HEK293 (cell line): ENCODE measurements around the gene DRD4.

Source experiments
- CTCF ChIA-PET: fragments of 350-600 bp; formaldehyde crosslinking; extraction: SDS; loops from one replicate; lab custom pipeline; 2021; ENCODE audit warnings: antibody characterized with exemption; lab: Yijun Ruan, JAX
- POLR2A ChIA-PET: fragments of 300-600 bp; formaldehyde crosslinking; extraction: SDS; loops from one replicate; lab custom pipeline; 2020; ENCODE audit warnings: antibody characterized with exemption, inconsistent platforms; lab: Yijun Ruan, JAX
- H3K27ac ChIP-seq: fragments of 200-500 bp; sonication (Bioruptor generic); 2 replicates; pipeline ENCODE4 v1.5.1; 2014; ENCODE audit warnings: low read depth, low read length, control low read depth, inconsistent platforms; ENCODE audit errors: extremely low read depth
- H3K36me3 ChIP-seq, 2 experiments: fragments of 200-500 bp in 1 of 2; sonication (Bioruptor generic) in 1 of 2; 1 replicate in 1 of 2; 2 replicates in 1 of 2; pipeline ENCODE4 v1.5.1; 2014 to 2017; ENCODE audit warnings: inconsistent platforms in 2 of 2, low read length in 2 of 2; ENCODE audit not compliant: control insufficient read depth in 2 of 2, insufficient read depth in 1 of 2
- H3K4me1 ChIP-seq: fragments of 200-500 bp; sonication (Bioruptor generic); 2 replicates; pipeline ENCODE4 v1.5.1; 2014; ENCODE audit warnings: mild to moderate bottlenecking, low read length, inconsistent platforms; ENCODE audit not compliant: control insufficient read depth, insufficient read depth
- H3K4me3 ChIP-seq: 2 replicates; pipeline ENCODE4 v1.5.1; 2011; ENCODE audit warnings: low read depth, mild to moderate bottlenecking, control low read depth, low read length, moderate library complexity
- H3K9me3 ChIP-seq: fragments of 200-500 bp; sonication (Bioruptor generic); 2 replicates; pipeline ENCODE4 v1.5.1; 2014; ENCODE audit warnings: low read depth, low read length, inconsistent platforms; ENCODE audit not compliant: control insufficient read depth, insufficient read depth
- GLIS1 ChIP-seq: fragments of 450-650 bp; formaldehyde crosslinking; IDR thresholded peaks from 2 replicates; pipeline ENCODE4 v1.5.1; 2016; ENCODE audit warnings: missing biosample characterization, missing genetic modification characterization
- HOXC10 ChIP-seq: sonication (generic); formaldehyde crosslinking; IDR thresholded peaks from 2 replicates; pipeline ENCODE4 v1.8.1; 2023; ENCODE audit warnings: mild to moderate bottlenecking, missing genetic modification reagents
- KLF1 ChIP-seq: fragments of 450-650 bp; formaldehyde crosslinking; IDR thresholded peaks from 2 replicates; pipeline ENCODE4 v1.5.1; 2016; ENCODE audit warnings: missing biosample characterization, missing genetic modification characterization
- KLF10 ChIP-seq: fragments of 450-650 bp; IDR thresholded peaks from 2 replicates; pipeline ENCODE4 v1.5.1; 2018; ENCODE audit warnings: missing biosample characterization, mild to moderate bottlenecking, missing genetic modification characterization
- KLF7 ChIP-seq: fragments of 450-650 bp; formaldehyde crosslinking; IDR thresholded peaks from 2 replicates; pipeline ENCODE4 v1.5.1; 2016; ENCODE audit warnings: missing biosample characterization, missing genetic modification characterization, borderline replicate concordance
- SCRT1 ChIP-seq: fragments of 450-650 bp; formaldehyde crosslinking; IDR thresholded peaks from 2 replicates; pipeline ENCODE4 v1.5.1; 2016; ENCODE audit warnings: missing biosample characterization, missing genetic modification characterization, borderline replicate concordance
- YY2 ChIP-seq: fragments of 450-650 bp; formaldehyde crosslinking; IDR thresholded peaks from 2 replicates; pipeline ENCODE4 v1.5.1; 2016; ENCODE audit warnings: missing biosample characterization, missing genetic modification characterization
- ZEB2 ChIP-seq: fragments of 450-650 bp; formaldehyde crosslinking; IDR thresholded peaks from 2 replicates; pipeline ENCODE4 v1.5.1; 2016; ENCODE audit warnings: missing biosample characterization, missing genetic modification characterization
- ZFP3 ChIP-seq: fragments of 450-650 bp; formaldehyde crosslinking; IDR thresholded peaks from 2 replicates; pipeline ENCODE4 v1.5.1; 2016; ENCODE audit warnings: low read depth, missing biosample characterization, missing genetic modification characterization
- ZNF19 ChIP-seq: fragments of 450-650 bp; formaldehyde crosslinking; IDR thresholded peaks from 2 replicates; pipeline ENCODE4; 2016; ENCODE audit warnings: missing biosample characterization, missing genetic modification characterization, low read depth
- ZNF202 ChIP-seq: fragments of 450-650 bp; formaldehyde crosslinking; IDR thresholded peaks from 2 replicates; pipeline ENCODE4 v1.5.1; 2016; ENCODE audit warnings: missing biosample characterization, missing genetic modification characterization, borderline replicate concordance
- ZNF26 ChIP-seq: fragments of 450-650 bp; formaldehyde crosslinking; IDR thresholded peaks from 2 replicates; pipeline ENCODE4 v1.5.1; 2016; ENCODE audit warnings: missing biosample characterization, missing genetic modification characterization
- ZNF311 ChIP-seq: fragments of 450-650 bp; formaldehyde crosslinking; IDR thresholded peaks from 2 replicates; pipeline ENCODE4 v1.5.1; 2017; ENCODE audit warnings: missing biosample characterization, missing genetic modification characterization, borderline replicate concordance
- ZNF398 ChIP-seq: fragments of 450-650 bp; formaldehyde crosslinking; IDR thresholded peaks from 2 replicates; pipeline ENCODE4 v1.5.1; 2017; ENCODE audit warnings: missing biosample characterization, missing genetic modification characterization
- ZNF548 ChIP-seq: fragments of 450-650 bp; formaldehyde crosslinking; IDR thresholded peaks from 2 replicates; pipeline ENCODE4 v1.5.1; 2016; ENCODE audit warnings: missing biosample characterization, missing genetic modification characterization
- ZNF600 ChIP-seq: fragments of 450-650 bp; formaldehyde crosslinking; IDR thresholded peaks from 2 replicates; pipeline ENCODE4 v1.5.1; 2016; ENCODE audit warnings: missing biosample characterization, missing genetic modification characterization
- ZNF626 ChIP-seq: fragments of 450-650 bp; sonication (Bioruptor Pico); formaldehyde crosslinking; IDR thresholded peaks from 2 replicates; pipeline ENCODE4 v1.5.1; 2018; ENCODE audit warnings: missing biosample characterization, missing genetic modification characterization, inconsistent platforms
- ZNF660 ChIP-seq: fragments of 450-650 bp; IDR thresholded peaks from 2 replicates; pipeline ENCODE4 v1.5.1; 2018; ENCODE audit warnings: missing biosample characterization, mild to moderate bottlenecking, missing genetic modification characterization
- ZNF707 ChIP-seq: fragments of 450-650 bp; formaldehyde crosslinking; IDR thresholded peaks from 2 replicates; pipeline ENCODE4 v1.5.1; 2016; ENCODE audit warnings: missing biosample characterization, missing genetic modification characterization
- ZNF747 ChIP-seq: fragments of 450-650 bp; formaldehyde crosslinking; IDR thresholded peaks from 2 replicates; pipeline ENCODE4 v1.5.1; 2016; ENCODE audit warnings: missing biosample characterization, missing genetic modification characterization
- ZSCAN16 ChIP-seq: fragments of 450-650 bp; formaldehyde crosslinking; IDR thresholded peaks from 2 replicates; pipeline ENCODE4 v1.5.1; 2016; ENCODE audit warnings: missing biosample characterization, missing genetic modification characterization
- ZSCAN18 ChIP-seq: fragments of 450-650 bp; formaldehyde crosslinking; IDR thresholded peaks from 2 replicates; pipeline ENCODE4 v1.5.1; 2016; ENCODE audit warnings: missing biosample characterization, missing genetic modification characterization

DRD4 gene

DNA sequence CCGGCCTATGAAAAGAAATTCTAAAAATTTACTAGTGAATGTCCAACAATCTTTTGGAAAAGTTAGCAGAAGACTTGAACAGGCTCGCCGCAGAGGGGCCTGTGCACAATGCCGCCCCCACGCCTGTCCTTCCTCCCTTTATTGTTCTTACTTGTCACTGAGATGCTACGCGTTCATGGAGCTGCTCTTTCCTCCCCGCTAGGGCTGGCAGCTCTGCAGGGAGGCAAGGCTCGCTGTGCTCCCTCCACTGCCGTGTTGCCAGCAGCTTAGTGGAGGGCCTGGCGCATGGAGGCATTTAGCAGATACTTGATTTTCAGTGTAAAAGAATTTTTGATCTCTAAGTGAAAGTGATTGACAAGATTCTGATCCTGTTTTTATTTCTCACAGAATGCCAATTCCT lies 46.1 kb upstream of the DRD4 start:
- H3K9me3 ChIP-seq = no peaks in the 10 kb centered on the region
- TF ChIP-seq ZNF19 (tag by site-specific recombination) (no peak), KLF10 (tag by site-specific recombination) (no peak), ZNF660 (tag by site-specific recombination) (no peak), KLF1 (tag by site-specific recombination) (no peak)
- TF ChIP-seq, all 188 proteins: peak for 0
- ChIA-PET POLR2A (no interaction called here), CTCF (interaction anchor here (1.3 kb wide), 1 partner anchor 11 kb away, joined by 4 read pairs; no protein-coding TSS in a partner anchor)
- no peak overlapping the region for H3K27ac ChIP-seq
- no peak overlapping the region for H3K4me3 ChIP-seq
- peaks cover 18 to 97% of the 10 kb centered on the region in 2 experiments; a peak in 2 of 3 replicates for H3K36me3 ChIP-seq
- no peaks in the 10 kb centered on the region for H3K4me1 ChIP-seq

GRCh38 chr11:592501-592900 lies 44.6 kb upstream of the DRD4 start:
- no peaks in the 10 kb centered on the region for H3K4me1 ChIP-seq
- CTCF ChIA-PET = no interaction called here
- H3K4me3 ChIP-seq = no peak overlapping the region
- H3K36me3 ChIP-seq = peaks cover 18 to 97% of the 10 kb centered on the region in 2 experiments; a peak in 2 of 3 replicates
- TF ChIP-seq ZNF202 (tag by site-specific recombination) (no peak), ZNF707 (no peak), SCRT1 (tag by site-specific recombination) (no peak), ZNF311 (tag by site-specific recombination) (no peak), ZEB2 (tag by site-specific recombination) (no peak), ZFP3 (no peak), ZNF398 (no peak), GLIS1 (tag by site-specific recombination) (no peak), ZSCAN18 (no peak), YY2 (tag by site-specific recombination) (no peak), KLF10 (tag by site-specific recombination) (no peak), ZNF747 (tag by site-specific recombination) (no peak), ZNF626 (no peak), ZNF600 (no peak), ZNF548 (tag by site-specific recombination) (no peak), ZSCAN16 (tag by site-specific recombination) (no peak), HOXC10 (CRISPR knock-in tag) (no peak), ZNF26 (tag by site-specific recombination) (no peak), KLF7 (tag by site-specific recombination) (no peak)
- TF ChIP-seq, all 188 proteins: peak for 0
- Histone ChIP-seq H3K27ac (no peak overlapping the region), H3K9me3 (no peaks in the 10 kb centered on the region)
- POLR2A ChIA-PET = no interaction called here
